Astrocyte of the spinal cord (primary cell): ENCODE data around the gene PPIG.

ENCODE experiments used
- DNase-seq: peaks from one replicate; pipeline ENCODE4 v3.0.0; 2011; ENCODE audit warnings: low read depth, low spot score
- H3K4me3 ChIP-seq: 2 replicates; pipeline ENCODE4 v1.5.1; 2011; ENCODE audit warnings: low read depth, mild to moderate bottlenecking, low read length, moderate library complexity
- in situ Hi-C: cut with HindIII; loops from 2 replicates; pipeline ENCODE4 v1.10.0; 2017; ENCODE audit warnings: low sequenced_read_pairs
- TF ChIP-seq, protein P1 (sequence below): IDR thresholded peaks from 2 replicates; pipeline ENCODE4 v1.5.1; 2012; ENCODE audit warnings: low read depth, mild to moderate bottlenecking, low read length, inconsistent platforms

The PPIG gene

DNA sequence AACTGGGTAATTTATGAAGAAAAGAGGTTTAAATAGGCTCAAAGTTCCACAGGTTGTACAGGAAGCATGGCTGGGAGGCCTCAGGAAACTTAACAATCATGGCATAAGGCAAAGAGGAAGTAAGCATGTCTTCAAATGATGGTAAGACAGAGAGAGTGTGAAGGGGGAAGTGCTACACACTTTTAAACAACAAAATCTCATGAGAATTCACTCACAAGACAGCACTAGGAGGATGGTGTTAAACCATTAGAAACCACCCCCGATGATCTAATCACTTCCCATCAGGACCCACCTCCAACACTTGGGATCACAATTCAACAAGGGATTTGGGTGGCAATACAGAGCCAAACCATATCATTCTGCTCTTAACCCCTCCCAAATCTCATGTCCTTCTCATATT lies 75.2 kb downstream of the PPIG start:
- H3K4me3 ChIP-seq = no peak overlapping the region
- no peak for DNase-seq
- TF ChIP-seq, protein P1, sequence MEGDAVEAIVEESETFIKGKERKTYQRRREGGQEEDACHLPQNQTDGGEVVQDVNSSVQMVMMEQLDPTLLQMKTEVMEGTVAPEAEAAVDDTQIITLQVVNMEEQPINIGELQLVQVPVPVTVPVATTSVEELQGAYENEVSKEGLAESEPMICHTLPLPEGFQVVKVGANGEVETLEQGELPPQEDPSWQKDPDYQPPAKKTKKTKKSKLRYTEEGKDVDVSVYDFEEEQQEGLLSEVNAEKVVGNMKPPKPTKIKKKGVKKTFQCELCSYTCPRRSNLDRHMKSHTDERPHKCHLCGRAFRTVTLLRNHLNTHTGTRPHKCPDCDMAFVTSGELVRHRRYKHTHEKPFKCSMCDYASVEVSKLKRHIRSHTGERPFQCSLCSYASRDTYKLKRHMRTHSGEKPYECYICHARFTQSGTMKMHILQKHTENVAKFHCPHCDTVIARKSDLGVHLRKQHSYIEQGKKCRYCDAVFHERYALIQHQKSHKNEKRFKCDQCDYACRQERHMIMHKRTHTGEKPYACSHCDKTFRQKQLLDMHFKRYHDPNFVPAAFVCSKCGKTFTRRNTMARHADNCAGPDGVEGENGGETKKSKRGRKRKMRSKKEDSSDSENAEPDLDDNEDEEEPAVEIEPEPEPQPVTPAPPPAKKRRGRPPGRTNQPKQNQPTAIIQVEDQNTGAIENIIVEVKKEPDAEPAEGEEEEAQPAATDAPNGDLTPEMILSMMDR = no peak
- in situ Hi-C loops = no loop called here

DNA sequence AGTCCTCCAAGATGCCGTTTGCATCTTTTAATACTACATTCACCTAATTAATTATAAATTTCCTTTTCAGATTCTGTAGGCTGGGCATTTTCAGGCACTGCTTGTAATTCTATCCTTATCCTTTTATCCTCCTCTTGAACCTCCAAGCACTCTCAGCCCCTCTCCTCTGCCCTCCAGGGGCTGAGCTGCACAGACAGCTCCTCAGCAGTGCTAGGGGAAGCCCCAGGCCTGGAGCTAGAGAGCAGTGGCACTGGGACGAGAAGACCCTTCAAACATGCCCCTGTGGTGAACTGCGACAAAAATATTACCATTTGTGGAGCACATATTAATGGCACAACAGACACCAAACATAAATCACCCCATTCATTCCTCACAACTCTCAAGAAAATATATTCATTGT lies 77.1 kb downstream of the PPIG start:
- DNase-seq = no peak
- TF ChIP-seq, protein P1 = no peak
- H3K4me3 ChIP-seq = no peak overlapping the region
- in situ Hi-C loops = no loop called here

DNA sequence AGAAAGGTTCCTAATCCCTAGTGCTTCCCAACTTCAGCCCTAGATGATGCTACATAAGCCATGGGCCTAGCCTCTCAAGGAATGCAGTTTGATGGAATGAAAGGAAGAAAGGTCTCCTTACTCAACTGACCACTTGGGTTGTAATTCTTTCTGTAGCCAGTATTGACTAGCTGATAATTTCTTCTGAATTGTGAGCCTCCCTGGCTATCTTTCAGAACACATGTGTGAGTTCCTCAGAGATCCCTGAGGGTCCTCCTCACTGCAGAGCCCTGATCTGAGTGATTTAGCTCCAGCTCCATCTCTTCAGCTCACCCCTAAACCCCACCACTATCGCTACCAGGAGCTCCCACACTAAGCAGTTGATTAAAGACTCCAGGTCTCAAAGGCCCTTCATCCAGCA lies 78.6 kb downstream of the PPIG start:
- TF ChIP-seq, protein P1 = no peak
- DNase-seq = no peak
- no peak overlapping the region for H3K4me3 ChIP-seq
- in situ Hi-C loops = no loop called here

DNA sequence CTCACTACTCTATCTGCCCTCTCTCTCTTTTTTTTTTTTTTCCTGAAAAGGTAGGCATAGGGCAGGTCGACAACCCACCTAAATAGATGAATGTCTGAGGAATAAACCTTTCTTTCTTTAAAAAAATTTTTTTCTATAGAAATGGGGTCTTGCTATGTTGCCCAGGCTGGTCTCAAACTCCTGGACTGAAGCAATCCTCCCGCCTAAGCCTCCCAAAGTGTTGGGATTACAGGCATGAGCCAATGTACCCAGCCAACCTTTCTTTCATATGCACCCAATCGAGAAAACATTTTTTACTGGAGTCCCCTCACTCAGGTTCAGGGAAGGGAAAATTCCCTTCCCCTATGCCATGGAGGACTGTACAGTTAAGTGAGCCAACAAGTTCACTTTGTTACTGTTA lies 79.1 kb downstream of the PPIG start:
- in situ Hi-C loops = no loop called here
- no peak for DNase-seq
- TF ChIP-seq, protein P1 = no peak
- no peak overlapping the region for H3K4me3 ChIP-seq

DNA sequence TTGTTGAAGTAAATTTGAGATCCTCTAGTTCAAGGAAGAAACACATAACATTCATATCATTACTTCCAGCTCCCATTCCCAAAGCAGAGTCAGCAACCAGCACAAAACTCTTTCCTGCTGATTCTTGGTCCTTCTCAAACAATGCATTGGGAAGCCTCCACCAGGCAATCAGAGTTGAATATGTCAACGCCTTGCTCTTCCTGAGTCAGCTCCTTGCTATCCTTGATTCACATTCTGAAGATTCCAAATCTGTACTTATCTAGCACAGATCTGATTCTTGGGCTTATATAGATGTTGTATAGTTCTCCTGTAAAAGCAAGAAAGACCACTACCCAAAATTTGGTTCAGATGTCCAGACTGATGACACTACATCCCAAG lies 80.4 kb downstream of the PPIG start:
- no peak for DNase-seq
- TF ChIP-seq, protein P1 = no peak
- in situ Hi-C loops = no loop called here
- no peak overlapping the region for H3K4me3 ChIP-seq

DNA sequence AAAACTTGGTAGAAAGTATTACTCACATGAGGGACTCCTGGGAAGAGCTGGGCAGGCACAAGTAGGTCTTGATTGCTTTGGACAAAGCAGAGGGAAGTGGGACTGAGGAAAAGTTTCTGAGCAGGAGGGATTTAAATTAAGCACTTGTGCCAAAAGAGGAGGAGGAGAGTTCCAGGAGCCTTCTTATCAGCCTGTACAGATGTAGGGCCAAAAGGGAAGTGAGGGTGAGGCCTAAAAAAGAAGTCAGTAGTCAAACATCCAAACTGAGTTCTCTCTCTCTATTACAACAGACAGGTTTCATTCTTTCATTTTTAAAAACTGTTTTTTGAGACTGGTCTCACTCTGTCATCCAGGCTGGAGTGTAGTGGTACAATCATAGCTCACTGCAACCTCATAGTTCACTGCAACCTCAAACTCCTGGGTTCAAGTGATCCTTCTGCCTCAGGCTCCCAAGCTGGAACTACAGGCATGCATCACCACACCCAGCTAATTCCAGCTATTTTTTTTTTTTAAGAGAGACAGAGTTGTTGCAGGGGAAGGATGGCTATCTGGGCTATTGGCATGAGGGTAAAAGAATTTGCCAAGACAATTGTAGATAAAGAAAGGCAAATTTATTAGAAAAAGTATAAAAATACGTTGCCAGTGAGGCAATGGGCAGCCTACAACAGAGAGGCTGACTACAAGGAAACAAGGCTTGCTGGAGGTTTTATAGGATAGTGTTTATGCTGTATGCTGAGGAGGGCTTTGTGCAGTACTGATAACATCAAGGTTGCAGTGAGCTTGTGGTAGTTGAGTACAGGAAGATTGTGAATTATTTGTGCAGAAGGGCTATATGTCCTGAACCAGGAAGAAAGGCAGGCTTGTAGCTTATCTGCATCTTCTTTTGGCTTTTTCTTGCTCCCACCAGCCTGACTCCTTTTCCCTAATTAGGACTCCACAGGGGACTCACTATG lies 81.1 kb downstream of the PPIG start:
- in situ Hi-C loops = no loop called here
- H3K4me3 ChIP-seq = no peak overlapping the region
- TF ChIP-seq, protein P1 = no peak
- DNase-seq = no peak
